Ramos (cell line): ENCODE measurements around the gene PDCD4.

ENCODE experiments used
- in situ Hi-C: fragments of 300-500 bp; cut with MboI; formaldehyde crosslinking; loops from one replicate; pipeline ENCODE4 v1.14.3; 2022; ENCODE audit warnings: low sequenced_read_pairs; ENCODE audit not compliant: unreplicated experiment

The PDCD4 gene

GRCh38 chr10:110859206-110859972 is 12.3 kb upstream of the PDCD4 start:
- in situ Hi-C loops = loop anchor here (25.0 kb wide), 1 partner anchor 947 kb away; the partner anchor contains the start of gene XPNPEP1

DNA sequence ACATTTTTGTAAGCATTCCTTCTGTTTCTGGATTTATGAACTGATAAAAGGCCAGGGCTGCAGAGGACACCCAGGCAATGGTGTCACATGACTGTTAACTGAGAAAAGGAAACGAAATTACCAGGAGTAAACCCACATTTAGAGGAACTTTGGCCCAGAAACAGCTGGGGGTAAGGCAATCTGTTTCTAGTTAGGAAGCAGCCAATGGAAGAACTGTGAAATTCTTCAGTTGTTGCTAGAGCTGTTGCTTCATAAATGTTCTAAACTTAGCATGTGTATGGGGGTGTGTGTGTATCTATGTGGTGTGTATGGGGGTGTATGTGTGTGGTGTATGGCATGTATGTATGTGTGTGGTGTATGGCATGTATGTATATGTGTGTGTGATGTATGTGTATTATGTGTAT is 11.8 kb upstream of the PDCD4 start:
- in situ Hi-C loops = loop anchor here (25.0 kb wide), 1 partner anchor 948 kb away; the partner anchor contains the start of gene XPNPEP1

DNA sequence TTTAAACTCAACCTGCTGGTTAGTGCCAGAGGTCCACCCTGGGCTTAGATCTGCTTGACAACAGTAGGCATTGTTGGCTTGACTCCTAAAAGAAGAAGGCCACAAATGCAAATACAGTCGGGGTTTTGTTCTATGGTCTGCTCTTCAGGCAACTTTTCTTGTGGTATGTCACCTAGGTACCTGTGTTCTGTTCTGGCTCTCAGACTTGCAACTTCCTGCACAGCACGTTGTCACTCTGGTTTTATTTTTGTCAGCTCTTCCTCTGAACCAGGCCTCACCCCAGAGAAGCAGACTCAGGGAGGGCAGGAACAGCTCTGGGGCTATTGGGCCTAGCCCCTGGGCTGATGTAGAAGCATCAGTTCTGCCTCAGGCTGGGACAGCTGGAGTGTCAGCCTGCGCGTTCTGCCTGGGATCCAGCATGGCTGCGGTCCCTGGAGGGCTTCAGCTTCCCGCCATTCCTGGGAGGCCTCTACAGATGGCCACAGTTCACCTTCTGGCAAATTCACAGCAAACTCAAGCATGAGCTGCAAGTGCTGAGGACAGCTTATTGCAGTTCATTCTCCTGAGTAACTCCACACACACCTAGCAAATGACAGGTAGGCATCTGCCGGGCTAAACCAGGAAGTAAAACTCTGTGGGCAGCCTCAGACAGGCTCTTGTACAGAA is 11.0 kb upstream of the PDCD4 start:
- in situ Hi-C loops = loop anchor here (25.0 kb wide), 1 partner anchor 948 kb away; the partner anchor contains the start of gene XPNPEP1

DNA sequence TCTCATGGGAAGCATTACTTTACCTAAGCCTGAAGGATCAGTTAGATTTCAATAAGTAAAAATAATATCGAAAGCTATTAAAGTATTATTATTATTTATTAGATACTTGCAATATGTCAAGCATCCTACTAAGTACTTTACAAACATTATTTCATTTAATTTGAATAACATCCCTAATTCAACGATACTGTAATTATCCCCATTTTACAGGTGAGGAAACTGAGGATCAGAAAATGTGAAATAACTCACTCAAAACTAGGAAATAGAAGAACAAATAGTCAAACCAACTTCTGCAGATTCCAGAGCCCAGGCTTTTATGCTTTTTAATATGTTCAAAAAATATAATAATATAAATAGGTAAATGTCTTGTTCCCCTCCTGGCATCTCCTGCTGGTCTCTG is 10.3 kb upstream of the PDCD4 start:
- in situ Hi-C loops = loop anchor here (25.0 kb wide), 1 partner anchor 949 kb away; the partner anchor contains the start of gene XPNPEP1

- in situ Hi-C loops = loop anchor here (25.0 kb wide), 1 partner anchor 950 kb away; the partner anchor contains the start of gene XPNPEP1
These were observed 9.6 kb upstream of the PDCD4 start for GRCh38 chr10:110861930-110862649.

GRCh38 chr10:110862961-110863360 is 8.8 kb upstream of the PDCD4 start:
- in situ Hi-C loops = loop anchor here (25.0 kb wide), 1 partner anchor 951 kb away; the partner anchor contains the start of gene XPNPEP1

GRCh38 chr10:110863361-110863760 is 8.4 kb upstream of the PDCD4 start:
- in situ Hi-C loops = loop anchor here (25.0 kb wide), 1 partner anchor 951 kb away; the partner anchor contains the start of gene XPNPEP1

- in situ Hi-C loops = loop anchor here (25.0 kb wide), 1 partner anchor 952 kb away; the partner anchor contains the start of gene XPNPEP1
These were observed 7.8 kb upstream of the PDCD4 start for GRCh38 chr10:110863956-110864355.

DNA sequence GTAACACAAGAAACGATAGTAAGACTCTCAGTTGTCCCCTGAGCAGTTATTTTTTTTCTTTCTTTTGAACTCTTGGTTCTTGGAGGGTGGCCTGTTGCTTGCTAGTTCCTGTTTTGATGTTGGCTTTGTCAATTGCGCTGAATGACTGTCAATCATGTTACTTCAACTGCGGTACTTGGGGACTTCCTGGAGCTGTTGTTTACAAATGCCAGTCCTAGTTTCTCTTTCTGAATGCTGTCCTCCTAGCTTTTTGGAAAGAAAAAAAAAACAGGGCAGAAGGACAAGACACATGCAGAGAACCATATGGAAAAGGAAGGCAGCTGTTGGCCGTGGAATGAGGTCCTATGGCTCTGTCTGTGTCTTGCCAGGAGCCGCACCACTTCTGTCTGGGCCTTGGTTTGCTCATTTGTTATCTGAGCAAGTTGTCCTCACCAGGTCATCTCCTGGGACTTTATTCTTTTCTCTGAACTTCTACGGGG is 7.0 kb upstream of the PDCD4 start:
- in situ Hi-C loops = loop anchor here (25.0 kb wide), 1 partner anchor 952 kb away; the partner anchor contains the start of gene XPNPEP1

GRCh38 chr10:110865186-110865808 is 6.4 kb upstream of the PDCD4 start:
- in situ Hi-C loops = loop anchor here (25.0 kb wide), 1 partner anchor 953 kb away; the partner anchor contains the start of gene XPNPEP1

- in situ Hi-C loops = loop anchor here (25.0 kb wide), 1 partner anchor 954 kb away; the partner anchor contains the start of gene XPNPEP1
These were observed 5.8 kb upstream of the PDCD4 start for GRCh38 chr10:110865809-110866482.

- in situ Hi-C loops = loop anchor here (25.0 kb wide), 1 partner anchor 955 kb away; the partner anchor contains the start of gene XPNPEP1
These were observed 4.5 kb upstream of the PDCD4 start for GRCh38 chr10:110867011-110867806.

- in situ Hi-C loops = loop anchor here (25.0 kb wide), 1 partner anchor 956 kb away; the partner anchor contains the start of gene XPNPEP1
These were observed 3.8 kb upstream of the PDCD4 start for GRCh38 chr10:110867807-110868465.

DNA sequence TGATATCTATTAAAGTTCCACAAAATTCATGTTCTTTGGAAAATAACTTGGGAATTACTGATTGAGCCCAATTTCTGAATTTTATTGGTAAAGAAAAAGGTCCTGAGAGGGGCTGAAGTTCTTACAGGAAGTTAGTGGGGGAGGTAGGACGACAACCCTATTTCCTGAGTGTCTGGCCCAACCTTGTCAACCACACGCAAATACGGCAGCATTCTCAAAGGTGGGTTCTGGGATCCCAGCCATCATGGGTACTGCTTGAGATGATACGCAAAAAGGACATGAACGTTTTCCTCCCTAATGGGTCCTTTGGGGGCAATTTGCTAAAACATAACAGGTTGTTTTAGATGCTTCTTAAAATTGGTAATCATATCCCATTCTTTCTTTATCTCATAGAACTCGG is 2.7 kb upstream of the PDCD4 start:
- in situ Hi-C loops = loop anchor here (25.0 kb wide), 1 partner anchor 957 kb away; the partner anchor contains the start of gene XPNPEP1

DNA sequence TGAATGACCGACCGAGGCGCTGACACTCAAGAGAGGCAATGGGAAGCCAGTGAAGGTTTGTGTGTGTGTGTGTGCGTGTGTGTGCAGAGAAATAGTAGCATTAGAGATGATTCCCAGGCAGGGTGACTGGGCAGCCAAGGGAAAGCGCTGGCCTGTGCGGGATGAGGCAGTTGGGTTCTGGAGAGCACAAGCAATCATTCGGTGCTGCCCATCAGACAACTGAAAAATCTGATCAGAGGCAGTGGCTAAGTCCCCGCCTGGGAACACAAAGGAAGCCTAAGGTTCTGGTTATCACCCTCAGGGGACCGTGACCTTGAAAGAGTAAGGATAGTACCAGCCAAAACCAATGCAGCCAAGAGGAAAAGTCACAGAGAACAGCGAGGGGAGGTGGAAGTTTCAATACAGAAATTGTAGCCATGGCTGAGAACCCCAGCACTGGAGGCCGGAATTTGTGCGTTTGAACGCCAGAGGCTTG is 868 bp upstream of the PDCD4 start:
- in situ Hi-C loops = loop anchor here (10.0 to 25.0 kb wide), 2 partner anchors 66 to 959 kb away; partner anchors contain the start of gene XPNPEP1

- in situ Hi-C loops = loop anchor here (10.0 to 25.0 kb wide), 2 partner anchors 68 to 960 kb away; partner anchors contain the start of gene XPNPEP1
These were observed 636 bp downstream of the PDCD4 start for GRCh38 chr10:110872145-110872983.
